ENCODE results near the gene PMEPA1. TPM values are rescaled to one million over a fixed set of nuclear protein-coding genes. Genes with fewer than 3 reads are reported as not detected.

The PMEPA1 gene
- total RNA-seq, 1 donor from 2014 or later: 62.5 TPM

GRCh38 chr20:57610261-57610952, 99.4 kb downstream of the PMEPA1 start:
- TF ChIP-seq CTCF (conservative IDR thresholded peaks at IDR 0.05; ENCODE audit: low read depth, low read length): no peak
- no peak for DNase-seq (ENCODE audit: low read depth)
- H3K4me3 ChIP-seq (ENCODE audit: low read depth, low read length): no peak overlapping the region

- DNase-seq (ENCODE audit: low read depth): no peak
Measured at GRCh38 chr20:57609842-57610167, 100.0 kb downstream of the PMEPA1 start.

GRCh38 chr20:57609086-57609841, 100.6 kb downstream of the PMEPA1 start:
- no peak overlapping the region for H3K4me3 ChIP-seq (ENCODE audit: low read depth, low read length)
- no peak for DNase-seq (ENCODE audit: low read depth)
- no peak for TF ChIP-seq CTCF (conservative IDR thresholded peaks at IDR 0.05; ENCODE audit: low read depth, low read length)

More at GRCh38 chr20:57609842-57610167, 100.0 kb downstream of the PMEPA1 start:
- peak; percentile 8 for TF ChIP-seq CTCF (conservative IDR thresholded peaks at IDR 0.05; ENCODE audit: low read depth, low read length)
- H3K4me3 ChIP-seq (ENCODE audit: low read depth, low read length): no peak overlapping the region

GRCh38 chr20:57608516-57608915, 101.3 kb downstream of the PMEPA1 start:
- TF ChIP-seq CTCF (conservative IDR thresholded peaks at IDR 0.05; ENCODE audit: low read depth, low read length): no peak
- no peak overlapping the region for H3K4me3 ChIP-seq (ENCODE audit: low read depth, low read length)
- no peak for DNase-seq (ENCODE audit: low read depth)

GRCh38 chr20:57605878-57606277, 103.9 kb downstream of the PMEPA1 start:
- no peak overlapping the region for H3K4me3 ChIP-seq (ENCODE audit: low read depth, low read length)
- no peak for TF ChIP-seq CTCF (conservative IDR thresholded peaks at IDR 0.05; ENCODE audit: low read depth, low read length)
- no peak for DNase-seq (ENCODE audit: low read depth)

- no peak for DNase-seq (ENCODE audit: low read depth)
- H3K4me3 ChIP-seq (ENCODE audit: low read depth, low read length): no peak overlapping the region
- TF ChIP-seq CTCF (conservative IDR thresholded peaks at IDR 0.05; ENCODE audit: low read depth, low read length): no peak
Measured at GRCh38 chr20:57605045-57605444, 104.8 kb downstream of the PMEPA1 start.
